Stimulated activated CD8-positive, alpha-beta memory T cell treated with anti-CD3 and anti-CD28 coated beads, Interleukin-2, amount 100 ng/mL, for 48 hours (primary cell): ENCODE measurements around the gene KRTAP10-1.

Experiments
- DNase-seq, 2 donors: peaks; one replicate each; pipeline ENCODE4 v3.0.0-alpha.2; 2020; ENCODE audit warnings: low read depth in 2 of 2

KRTAP10-1 gene

DNA sequence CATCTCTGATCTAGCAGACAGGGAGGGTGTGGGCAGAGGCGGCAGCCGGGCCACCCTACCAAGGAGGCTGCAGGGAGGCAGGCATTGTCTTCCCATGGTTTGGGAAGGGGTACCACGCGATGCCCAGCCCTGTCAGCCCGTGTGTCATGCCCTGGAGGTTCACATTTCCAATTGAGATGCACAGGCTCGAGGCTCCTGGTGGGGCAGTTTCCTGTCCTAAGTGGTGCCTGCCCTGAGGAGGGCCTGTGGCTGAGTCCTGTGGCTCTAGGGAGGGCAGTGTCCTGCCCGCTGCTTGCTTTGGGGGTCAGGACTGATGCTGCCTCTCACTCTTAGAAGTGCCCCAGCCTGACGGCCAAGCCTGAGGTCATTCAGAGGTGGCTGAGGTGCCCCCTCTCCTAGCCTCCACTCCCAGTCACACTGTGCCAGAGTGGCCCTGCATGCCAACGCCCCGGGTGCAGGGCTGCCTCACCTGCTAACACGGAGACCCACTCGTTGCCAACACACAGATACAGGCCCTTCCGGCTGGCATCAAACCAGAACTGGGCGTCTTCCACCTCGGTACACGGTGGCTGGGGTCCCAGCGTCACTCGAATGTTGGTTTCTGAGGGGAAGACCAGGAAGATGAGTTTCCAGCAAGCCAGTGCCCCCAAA lies 11.9 kb downstream of the KRTAP10-1 start:
- DNase-seq: no peak

DNA sequence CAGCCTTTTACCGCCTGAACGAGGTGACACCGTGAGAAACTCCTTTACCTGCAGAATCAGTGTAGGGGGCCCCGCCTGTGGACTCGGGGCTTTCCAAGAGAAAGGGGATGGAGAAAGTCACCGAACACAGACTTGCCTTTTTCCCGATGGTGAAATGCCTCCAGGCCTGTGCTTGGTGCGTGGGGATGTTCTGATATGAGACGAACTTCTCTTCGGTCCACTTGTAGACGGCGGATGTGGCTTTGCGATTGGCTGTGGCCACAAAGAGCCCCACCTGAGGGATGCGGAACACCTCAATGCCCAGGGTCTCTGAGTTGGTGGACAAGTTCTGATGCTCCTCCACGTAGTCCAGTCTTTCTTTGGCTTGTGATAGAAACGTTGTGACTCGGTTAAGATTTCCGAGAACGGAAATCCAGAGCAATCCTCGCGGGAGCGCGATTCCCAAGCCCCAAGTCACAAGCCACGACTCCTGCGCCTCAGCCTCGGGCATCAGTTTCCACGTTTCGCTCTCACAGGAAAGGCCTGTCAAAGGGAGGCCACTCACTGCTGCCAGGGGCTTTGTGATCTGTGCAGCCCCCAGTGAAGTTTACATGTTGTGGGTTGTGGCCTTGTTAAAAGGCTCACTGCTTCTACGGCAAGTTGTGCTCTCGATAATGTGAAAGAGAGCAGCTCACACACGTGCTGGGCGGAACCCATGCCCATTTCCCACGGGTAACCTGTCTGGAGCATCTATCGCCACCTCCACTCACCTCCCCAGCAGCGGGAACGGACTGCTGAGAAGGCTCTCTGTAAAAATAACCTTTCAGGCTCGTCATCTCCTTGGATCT lies 12.6 kb downstream of the KRTAP10-1 start:
- DNase-seq: no peak

DNA sequence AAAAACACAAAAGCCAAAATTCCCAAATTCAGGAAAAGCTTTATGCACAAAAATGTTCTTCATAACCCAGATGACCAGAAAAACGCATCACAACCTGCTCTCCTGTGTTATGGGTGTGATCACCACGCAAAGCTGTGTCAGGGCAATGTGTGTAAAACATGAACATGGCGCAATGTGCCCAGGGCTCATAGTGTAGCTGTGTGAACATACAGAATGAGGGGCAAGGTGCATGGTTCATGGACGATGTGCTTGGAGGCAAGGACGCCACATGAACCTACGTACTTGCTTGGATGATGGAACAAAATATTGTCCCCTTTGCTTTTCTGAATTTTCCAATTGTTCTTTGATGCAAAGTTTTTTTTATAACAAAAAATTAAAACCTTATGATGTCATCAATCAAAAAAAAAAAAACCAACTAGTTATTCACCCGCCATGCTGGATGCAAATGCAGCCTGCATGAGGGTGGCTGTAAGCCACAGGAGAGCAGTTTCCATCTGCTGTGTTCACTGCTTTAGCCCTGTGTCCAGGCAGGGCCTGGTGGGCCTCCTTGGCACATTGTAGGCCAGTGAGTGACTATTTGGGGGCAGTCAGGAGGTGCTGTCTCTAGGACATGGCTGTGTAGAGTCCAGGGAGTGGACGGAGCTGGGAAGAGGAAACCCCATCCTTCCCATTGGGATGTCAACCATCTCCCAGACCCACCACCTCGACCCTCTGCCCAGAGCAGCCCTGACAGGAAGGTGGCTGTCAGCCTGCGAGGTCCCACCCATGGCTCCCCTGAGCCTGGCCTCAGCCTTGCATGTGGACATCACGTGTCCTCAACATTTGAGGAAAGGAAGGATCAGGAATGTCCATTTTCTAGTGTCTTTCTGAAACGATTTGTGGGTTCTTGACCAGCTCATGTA lies 13.6 kb downstream of the KRTAP10-1 start:
- no peak for DNase-seq

DNA sequence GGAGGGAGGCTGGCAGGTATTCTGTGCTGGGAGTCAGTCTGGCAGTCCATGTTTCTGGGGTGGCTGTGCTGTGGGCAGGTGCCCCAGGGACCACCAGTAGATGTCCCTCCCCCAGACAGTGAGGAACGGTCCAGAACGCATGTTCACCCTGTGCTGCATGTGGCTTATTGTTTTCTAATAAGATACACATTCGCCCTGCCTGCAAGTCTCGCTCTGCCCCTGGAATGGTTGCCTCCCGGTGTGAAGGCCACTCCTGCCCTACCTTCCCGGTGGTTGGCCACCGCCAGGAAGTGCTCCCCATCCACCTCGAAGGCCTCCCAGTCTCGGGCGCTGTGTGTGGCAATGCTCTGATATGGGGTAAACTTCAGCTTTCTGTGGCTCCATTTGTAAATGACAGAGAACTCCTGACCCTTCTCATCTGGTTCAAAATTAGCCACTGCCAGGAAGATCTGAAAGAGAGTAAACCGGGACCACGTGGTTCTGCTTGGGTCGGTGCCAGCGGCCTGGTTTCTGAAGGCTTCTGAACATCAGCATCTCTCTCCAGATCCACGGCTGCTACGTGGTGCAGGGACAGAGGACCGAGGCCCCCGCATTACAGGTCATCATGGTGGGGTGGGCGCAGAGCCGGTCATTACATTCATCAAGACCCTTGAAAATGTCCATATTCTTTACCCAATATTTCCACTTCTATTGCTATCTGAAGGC lies 14.5 kb downstream of the KRTAP10-1 start:
- no peak for DNase-seq

DNA sequence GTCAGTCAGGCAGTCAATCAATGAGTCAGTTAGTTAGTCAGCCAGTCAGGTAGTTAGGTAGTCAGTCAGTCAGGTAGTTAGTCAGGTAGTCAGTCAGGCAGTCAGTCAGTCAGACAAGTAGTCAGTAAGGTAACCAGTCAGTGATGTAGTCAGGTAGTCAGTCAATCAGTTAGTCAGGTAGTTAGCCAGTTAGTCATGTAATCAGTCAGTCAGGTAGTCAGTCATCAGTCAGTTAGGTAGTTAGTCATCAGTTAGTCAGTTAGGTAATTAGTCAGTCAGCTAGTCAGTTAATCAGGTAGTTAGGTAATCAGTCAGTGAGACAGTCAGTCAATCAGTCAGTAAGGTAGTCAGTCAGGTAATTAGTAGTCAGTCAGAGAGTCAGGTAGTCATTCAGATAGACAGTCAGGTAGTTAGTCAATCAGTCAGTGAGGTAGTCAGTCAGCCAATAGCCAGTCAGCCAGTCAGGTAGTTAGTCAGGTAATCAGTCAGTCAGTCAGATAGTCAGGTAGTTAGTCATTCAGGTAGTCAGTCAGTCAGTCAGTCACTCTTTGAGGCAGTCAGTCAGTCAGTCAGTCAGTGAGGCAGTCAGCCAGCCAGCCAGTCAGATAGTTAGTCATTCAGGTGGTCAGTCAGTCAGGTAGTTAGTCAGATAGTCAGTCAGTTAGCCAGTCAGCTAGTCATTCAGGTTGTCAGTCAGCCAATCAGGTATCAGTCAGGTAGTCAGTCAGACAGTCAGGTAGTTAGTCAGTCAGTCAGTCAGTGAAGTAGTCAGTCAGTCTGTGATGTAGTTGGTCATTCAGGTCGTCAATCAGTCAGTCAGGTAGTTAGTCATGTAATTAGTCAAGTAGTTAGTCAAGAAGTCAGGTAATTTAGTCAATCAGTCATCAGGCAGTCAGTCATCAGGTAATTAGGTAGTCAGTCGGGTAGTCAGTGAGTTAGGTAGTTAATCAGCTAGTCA lies 15.3 kb downstream of the KRTAP10-1 start:
- DNase-seq: no peak

DNA sequence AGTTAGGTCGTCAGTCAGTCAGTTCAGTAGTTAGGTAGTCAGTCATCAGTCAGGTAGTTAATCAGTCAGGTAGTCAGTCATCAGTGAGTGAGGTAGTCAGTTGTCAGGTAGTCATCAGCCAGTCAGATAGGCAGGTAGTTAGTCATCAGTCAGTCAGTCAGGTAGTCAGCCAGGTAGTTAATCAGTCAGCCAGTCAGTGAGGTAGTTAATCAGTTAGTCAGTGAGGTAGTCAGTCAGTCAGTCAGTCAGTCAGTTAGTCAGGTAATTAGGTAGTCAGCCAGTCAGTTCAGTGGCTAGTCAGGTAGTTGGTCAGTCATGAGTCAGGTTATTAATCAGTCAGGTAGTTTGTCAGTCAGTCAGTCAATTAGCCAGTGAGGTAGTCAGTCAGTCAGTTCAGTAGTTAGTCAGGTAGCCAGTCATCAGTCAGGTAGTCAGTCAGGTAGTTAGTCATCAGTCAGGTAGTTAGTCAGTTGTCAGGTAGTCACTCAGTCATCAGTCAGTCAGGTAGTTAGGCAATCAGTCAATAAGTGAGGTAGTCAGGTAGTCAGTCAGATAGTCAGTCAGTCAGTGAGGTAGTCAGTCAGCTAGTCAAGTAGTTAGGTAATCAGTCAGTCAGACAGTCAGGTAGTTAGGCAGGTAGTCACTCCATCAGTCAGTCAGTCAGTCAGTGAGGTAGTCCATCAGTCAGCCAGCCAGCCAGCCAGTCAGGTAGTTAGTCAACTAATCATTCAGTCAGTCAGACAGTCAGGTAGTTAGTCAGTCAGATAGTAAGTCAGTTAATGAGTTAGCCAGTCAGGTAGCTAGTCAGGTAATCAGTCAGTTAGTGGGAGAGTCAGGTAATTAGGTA lies 16.2 kb downstream of the KRTAP10-1 start:
- DNase-seq: no peak

DNA sequence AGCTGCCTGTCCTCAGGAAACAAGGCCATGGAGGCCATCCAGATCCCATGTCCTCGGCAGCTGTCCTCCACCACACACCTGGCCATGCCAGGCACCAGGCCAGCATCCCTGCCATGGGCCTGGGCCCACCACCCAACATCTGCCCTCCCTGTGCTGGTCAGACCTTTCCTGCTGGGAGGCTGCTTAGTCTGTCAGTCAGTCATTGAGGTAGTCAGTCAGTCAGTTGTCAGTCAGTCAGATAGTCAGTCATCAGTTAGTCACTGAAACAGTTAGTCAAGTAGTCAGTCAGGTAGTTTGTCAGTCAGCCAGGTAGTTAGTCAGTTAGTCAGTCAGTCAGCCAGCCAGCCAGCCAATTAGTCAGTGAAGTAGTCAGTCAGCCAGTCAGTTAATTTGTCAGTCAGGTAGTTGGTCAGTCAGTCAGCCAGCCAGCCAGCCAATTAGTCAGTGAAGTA lies 17.2 kb downstream of the KRTAP10-1 start:
- no peak for DNase-seq

DNA sequence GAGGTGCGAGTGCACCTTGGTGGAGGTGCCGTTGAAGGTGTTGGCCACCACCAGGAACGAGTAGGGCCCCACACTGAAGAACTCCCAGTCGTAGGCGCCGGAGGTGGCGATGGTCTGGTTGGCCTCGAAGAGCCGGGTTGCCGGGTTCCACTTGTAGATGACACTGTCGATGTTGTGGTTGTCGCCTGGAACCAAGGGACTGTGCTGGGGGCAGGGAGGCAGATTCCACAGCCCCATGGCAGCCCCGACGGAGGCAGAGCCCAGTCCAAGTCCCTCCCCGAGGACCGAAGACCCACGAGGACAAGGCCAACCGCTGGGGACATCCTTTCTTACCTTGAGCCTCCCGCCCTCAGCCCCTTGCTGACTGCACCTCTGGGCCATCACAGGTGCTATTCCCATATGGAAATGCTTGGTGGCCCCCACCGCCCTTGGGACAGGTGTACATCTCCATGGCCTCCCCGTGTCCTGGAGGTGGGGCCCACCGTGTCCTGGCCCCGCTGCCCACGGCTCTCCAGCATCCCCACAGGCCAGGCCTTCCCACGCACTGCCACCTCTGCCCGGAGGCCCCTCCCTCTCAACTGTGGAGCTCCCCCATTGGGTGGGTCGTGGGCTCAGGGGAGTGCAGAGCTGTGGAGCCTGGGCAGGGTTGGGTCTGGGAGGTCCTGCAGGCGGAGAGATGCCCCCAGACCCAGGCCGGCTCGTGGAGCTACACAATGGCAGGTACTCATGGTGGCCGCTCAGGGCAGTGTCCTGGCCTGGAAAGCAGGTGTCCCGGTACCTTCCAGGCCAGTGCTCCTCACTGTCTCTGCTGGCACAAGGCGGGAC lies 17.9 kb downstream of the KRTAP10-1 start:
- DNase-seq: no peak

DNA sequence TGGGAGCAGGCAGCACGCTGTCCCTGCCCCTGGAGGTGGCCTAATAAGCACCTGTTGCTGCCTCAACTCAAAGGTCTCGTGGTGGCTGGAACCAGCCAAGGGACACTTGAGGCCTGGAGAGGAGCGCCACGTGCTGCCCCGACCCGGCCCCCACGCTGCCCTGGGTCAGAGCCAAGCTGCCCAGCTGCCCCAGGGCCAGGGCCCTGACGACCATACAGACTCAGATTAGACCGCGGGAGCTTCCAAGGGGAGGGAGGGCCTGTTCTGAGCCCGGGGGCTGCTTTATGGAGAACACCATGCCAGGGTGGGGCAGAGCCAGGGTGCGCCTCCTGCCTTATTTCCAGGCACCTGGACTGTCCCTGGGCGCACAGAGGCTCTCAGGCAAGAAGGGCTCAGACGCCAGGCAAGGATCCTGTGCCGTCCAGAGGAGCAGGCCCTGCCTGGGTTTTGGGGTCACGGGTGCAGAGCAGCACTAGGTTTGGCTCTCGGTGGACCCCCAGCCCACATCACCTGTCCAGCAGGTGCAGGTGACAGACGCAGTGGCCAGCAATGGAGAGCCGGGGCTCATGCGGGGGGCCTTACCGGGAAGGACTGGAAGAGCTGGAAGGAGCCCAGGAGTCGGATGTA lies 18.6 kb downstream of the KRTAP10-1 start:
- DNase-seq: no peak

DNA sequence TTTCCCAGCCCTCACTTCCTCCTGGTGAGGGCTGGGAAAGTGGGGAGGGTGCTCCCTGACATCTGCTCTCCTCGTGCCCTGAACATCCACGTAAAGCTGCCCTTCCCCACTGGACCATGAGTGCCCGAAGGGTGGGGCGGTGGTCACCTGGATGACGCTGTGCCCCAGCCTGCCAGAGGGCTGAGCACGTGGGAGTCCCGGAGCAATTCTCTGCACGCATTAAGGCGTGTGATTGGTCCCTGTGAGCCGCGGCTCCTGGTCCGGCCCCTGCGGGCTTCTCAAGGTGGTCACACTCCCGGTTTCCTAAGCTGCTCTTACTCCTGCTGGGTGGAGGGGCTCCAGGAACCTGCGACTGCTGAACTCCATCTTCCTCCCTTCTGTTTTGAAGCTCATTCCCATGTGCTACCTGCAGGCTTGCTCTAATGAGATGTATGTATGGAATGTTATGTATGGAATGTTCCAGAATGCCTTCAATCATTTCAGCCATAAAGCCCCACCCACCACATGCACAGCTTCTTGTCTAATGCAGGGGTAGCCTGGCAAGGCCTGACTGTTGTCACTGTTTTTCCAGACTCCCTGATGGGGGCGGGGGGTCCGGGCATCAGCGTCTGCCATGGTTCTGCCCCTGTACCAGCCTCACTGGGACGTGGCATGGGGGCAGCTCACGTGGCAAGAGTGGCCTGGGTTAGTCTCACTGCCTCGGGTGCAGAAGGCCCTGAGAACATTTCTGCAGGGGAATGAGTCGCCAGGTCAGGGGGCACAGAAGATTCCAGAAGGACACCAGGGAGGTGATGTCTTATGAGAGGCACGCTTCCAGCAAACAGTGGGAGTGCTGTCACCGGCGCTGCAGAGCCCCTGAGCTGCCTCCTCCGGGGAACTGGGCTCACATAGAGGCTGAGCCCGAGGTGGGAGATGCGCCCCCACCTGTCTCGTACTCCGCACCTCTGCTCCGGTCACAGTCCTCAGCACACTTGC lies 19.4 kb downstream of the KRTAP10-1 start:
- no peak for DNase-seq

DNA sequence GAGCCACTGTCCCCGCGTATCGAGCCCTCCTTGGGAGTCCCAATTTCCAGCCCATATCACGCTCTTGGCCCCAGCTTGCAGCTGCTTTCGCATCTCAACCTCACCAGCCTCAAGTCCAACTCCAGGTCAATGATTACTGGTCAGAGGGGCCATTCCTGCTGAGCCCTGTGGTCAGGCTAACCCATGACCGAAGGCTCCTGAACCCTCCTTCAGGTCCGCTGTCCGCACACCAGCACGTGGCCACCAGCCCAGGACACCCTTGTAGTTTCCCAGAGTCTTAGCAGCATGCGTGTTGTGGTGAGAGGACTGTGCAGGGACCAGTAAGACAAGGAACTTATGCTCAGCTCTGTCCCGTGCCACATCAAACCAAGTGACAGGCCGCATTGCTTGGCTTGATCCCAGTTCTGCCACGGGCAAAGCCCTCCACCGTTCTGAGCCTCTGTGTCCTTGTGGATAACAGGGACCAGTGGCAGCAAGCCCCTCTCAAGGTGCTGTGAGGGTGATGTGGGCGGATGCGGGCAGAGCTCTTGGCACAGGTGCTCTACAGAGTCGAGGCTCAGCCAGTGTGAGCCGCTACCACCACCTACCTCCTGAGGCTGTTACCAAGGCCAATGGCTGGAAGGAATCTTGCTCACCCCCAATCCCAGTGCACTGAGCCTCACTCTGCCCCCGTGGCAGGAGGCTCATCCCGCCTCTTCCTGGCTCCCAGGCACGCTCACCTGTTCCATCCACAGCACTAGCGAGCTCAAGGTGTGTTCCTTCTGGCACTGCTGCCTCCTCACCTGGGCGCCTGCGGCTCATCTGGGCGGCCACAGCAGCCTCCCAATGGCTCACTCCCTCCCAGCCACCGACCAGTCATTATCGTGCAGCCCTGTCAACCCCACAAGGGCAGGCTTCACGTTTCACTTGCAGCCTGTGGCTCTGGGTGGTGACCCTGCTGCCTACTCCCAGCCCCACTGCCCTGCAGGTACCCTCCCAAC lies 20.4 kb downstream of the KRTAP10-1 start:
- no peak for DNase-seq

DNA sequence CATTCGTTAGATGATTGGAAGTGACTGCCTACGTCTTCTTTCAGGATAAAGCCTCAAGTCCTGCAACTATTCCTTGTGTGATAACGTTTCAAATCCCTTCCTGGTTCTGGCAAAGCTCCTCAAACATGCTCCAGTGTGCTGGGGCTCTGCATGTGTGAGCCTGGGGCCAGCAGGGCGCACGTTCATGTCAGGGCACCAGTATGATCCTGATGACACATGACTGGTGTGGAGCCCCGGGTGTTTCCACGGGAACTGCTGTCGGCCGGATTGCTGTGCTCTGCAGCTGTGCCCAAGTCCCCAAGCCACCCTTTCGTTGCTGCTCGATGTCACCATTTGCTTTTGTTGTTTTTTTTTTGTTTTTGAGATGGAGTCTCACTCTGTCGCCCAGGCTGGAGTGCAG lies 21.3 kb downstream of the KRTAP10-1 start:
- no peak for DNase-seq

DNA sequence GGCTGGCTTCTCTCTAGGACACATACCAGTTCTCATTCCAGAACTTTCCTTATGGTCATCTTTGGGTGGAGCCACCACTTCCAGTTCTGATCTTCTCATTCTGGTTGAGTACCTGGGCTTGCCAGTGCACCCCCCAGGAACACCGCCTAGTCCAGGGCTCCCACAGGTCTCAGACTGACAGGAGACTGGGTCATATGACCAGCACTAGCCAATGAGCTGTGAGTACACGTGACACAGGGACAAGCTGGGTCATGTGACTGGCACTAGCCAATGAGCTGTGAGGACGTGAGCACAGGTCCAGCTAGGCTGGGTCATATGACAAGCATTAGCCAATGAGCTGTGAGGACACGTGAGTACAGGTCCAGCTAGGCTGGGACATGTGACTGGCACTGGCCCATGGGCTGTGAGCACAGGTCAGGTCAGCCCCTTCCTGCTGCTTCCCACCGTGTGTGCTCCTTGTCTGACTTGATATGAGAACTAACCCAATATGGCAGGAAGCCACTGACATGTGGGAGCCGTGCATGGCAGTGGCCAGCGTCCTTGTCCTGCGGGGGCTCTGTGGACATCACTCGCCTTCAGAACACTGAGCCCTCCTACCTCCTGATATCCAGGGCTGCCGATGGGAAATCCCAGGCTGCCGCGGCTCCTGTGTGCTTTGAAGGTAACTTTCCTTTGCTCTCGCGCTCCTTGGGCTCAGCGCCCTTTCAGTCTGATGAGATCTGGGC lies 22.7 kb downstream of the KRTAP10-1 start:
- peak in 1 of 2 donors; percentile 13 for DNase-seq

DNA sequence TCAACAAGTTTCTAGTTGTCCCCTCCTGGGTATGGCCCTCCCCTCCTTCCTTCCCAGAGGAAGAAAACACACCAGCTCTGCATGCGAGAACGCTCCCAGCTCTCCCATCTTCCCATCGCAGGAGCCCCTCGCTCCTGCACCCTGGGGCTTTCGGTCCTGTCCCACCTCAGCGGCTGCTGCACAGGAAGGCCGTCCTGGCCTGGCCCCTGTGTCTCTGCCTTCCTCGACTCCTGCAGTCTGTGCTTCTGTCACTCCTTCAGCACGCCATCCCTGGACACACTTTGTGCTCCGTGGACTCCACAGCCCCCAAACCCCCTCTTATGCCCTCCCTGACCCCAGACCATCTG lies 23.2 kb downstream of the KRTAP10-1 start:
- no peak for DNase-seq

DNA sequence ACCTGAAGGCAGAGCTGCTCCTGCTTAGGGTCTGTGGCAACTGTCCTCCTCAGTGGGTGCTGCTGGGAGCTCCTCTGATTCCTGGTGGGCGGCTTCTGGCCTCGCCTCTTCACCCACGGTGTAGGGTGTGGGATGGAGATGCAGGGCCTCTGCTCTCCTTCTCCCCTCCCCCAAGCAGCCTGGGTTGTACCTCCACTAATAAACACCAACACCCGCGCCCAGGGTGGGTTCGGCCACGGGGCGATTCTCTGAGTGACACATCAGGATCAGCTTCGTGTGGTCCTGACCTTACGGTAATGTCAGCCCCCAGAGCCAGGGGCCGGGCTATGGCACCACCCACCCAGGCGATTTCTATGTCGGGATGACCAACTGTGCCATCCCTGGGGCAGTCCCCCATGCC lies 23.7 kb downstream of the KRTAP10-1 start:
- DNase-seq: no peak
